NT2/D1 (cell line): ENCODE results near the gene ASPA.

Experiments
- DNase-seq: peaks from one replicate; pipeline ENCODE4 v3.0.0-alpha.2; 2011; ENCODE audit warnings: low read depth, low spot score
- H3K27me3 ChIP-seq: 2 replicates; pipeline ENCODE4 v1.6.0; 2011; ENCODE audit warnings: mild to moderate bottlenecking; ENCODE audit not compliant: insufficient read length, insufficient read depth
- H3K36me3 ChIP-seq: 2 replicates; pipeline ENCODE4 v1.6.1; 2011; ENCODE audit warnings: mild to moderate bottlenecking, low read length, mixed read lengths; ENCODE audit not compliant: insufficient read depth, insufficient read length
- H3K4me1 ChIP-seq: 2 replicates; pipeline ENCODE4 v1.5.1; 2011; ENCODE audit not compliant: insufficient read depth, insufficient read length
- H3K4me3 ChIP-seq: 2 replicates; pipeline ENCODE4 v1.5.1; 2011; ENCODE audit warnings: low read depth; ENCODE audit not compliant: insufficient read length
- H3K9ac ChIP-seq: 2 replicates; pipeline ENCODE4 v1.6.0; 2011; ENCODE audit warnings: low read depth; ENCODE audit not compliant: insufficient read length
- H3K9me3 ChIP-seq: 2 replicates; pipeline ENCODE4 v1.5.1; 2011; ENCODE audit warnings: mild to moderate bottlenecking, low read length; ENCODE audit not compliant: insufficient read depth
- SUZ12 ChIP-seq: IDR thresholded peaks from 2 replicates; pipeline ENCODE4 v1.6.1; 2011; ENCODE audit not compliant: insufficient read length, insufficient read depth; ENCODE audit errors: extremely low read depth
- YY1 ChIP-seq: IDR thresholded peaks from 2 replicates; pipeline ENCODE4 v1.6.1; 2011; ENCODE audit not compliant: insufficient read length, insufficient read depth
- ZNF274 ChIP-seq: IDR thresholded peaks from 2 replicates; pipeline ENCODE4 v1.6.1; 2011; ENCODE audit warnings: mild to moderate bottlenecking, low read depth, low read length

Gene ASPA

GRCh38 chr17:3546521-3546920 is 70.7 kb downstream of the ASPA start:
- no peaks in the 10 kb centered on the region for H3K36me3 ChIP-seq
- H3K9ac ChIP-seq: no peak overlapping the region
- H3K9me3 ChIP-seq: no peaks in the 10 kb centered on the region
- H3K27me3 ChIP-seq: no peaks in the 10 kb centered on the region
- no peak for DNase-seq
- H3K4me3 ChIP-seq: no peak overlapping the region
- no peaks in the 10 kb centered on the region for H3K4me1 ChIP-seq
- TF ChIP-seq ZNF274 (no peak), YY1 (no peak), SUZ12 (no peak)

- Histone ChIP-seq H3K4me1 (no peaks in the 10 kb centered on the region), H3K27me3 (no peaks in the 10 kb centered on the region), H3K36me3 (no peaks in the 10 kb centered on the region), H3K9ac (no peak overlapping the region), H3K9me3 (no peaks in the 10 kb centered on the region), H3K4me3 (no peak overlapping the region)
- no peak for TF ChIP-seq ZNF274
- TF ChIP-seq SUZ12: no peak
- TF ChIP-seq YY1: no peak
- no peak for DNase-seq
Observed at GRCh38 chr17:3546997-3547396, 71.2 kb downstream of the ASPA start.

- H3K9ac ChIP-seq: no peak overlapping the region
- H3K4me3 ChIP-seq: no peak overlapping the region
- H3K9me3 ChIP-seq: no peaks in the 10 kb centered on the region
- H3K36me3 ChIP-seq: no peaks in the 10 kb centered on the region
- H3K27me3 ChIP-seq: no peaks in the 10 kb centered on the region
- TF ChIP-seq SUZ12: no peak
- TF ChIP-seq ZNF274: no peak
- TF ChIP-seq YY1: no peak
- DNase-seq: no peak
- H3K4me1 ChIP-seq: no peaks in the 10 kb centered on the region
Observed at GRCh38 chr17:3547628-3548027, 71.8 kb downstream of the ASPA start.

- no peak overlapping the region for H3K9ac ChIP-seq
- TF ChIP-seq ZNF274: no peak
- no peak for TF ChIP-seq YY1
- TF ChIP-seq SUZ12: no peak
- H3K9me3 ChIP-seq: no peaks in the 10 kb centered on the region
- no peaks in the 10 kb centered on the region for H3K27me3 ChIP-seq
- no peaks in the 10 kb centered on the region for H3K36me3 ChIP-seq
- no peak for DNase-seq
- H3K4me1 ChIP-seq: no peaks in the 10 kb centered on the region
- H3K4me3 ChIP-seq: no peak overlapping the region
Observed at GRCh38 chr17:3549610-3550162, 73.9 kb downstream of the ASPA start.

GRCh38 chr17:3551189-3551588 is 75.4 kb downstream of the ASPA start:
- no peaks in the 10 kb centered on the region for H3K4me1 ChIP-seq
- TF ChIP-seq YY1 (no peak), SUZ12 (no peak), ZNF274 (no peak)
- H3K9ac ChIP-seq: no peak overlapping the region
- no peak overlapping the region for H3K4me3 ChIP-seq
- no peaks in the 10 kb centered on the region for H3K27me3 ChIP-seq
- H3K36me3 ChIP-seq: no peaks in the 10 kb centered on the region
- no peak for DNase-seq
- H3K9me3 ChIP-seq: no peaks in the 10 kb centered on the region

GRCh38 chr17:3552916-3553315 is 77.1 kb downstream of the ASPA start:
- H3K4me1 ChIP-seq: no peaks in the 10 kb centered on the region

More at GRCh38 chr17:3552916-3553315, 77.1 kb downstream of the ASPA start:
- no peaks in the 10 kb centered on the region for H3K27me3 ChIP-seq
- no peak for DNase-seq
- no peak overlapping the region for H3K9ac ChIP-seq
- TF ChIP-seq SUZ12 (no peak), YY1 (no peak), ZNF274 (no peak)
- H3K36me3 ChIP-seq: no peaks in the 10 kb centered on the region
- H3K4me3 ChIP-seq: no peak overlapping the region
- no peaks in the 10 kb centered on the region for H3K9me3 ChIP-seq
